Measurements from ENCODE around the gene GNG13. TPM values are rescaled to one million over a fixed set of nuclear protein-coding genes. Genes with fewer than 3 reads are reported as not detected.

The GNG13 gene
- polyA plus RNA-seq, 3 donors: 0.12 to 0.31 TPM; not detected in 1

Other genes with a start within 250 kb of the GNG13 start
- gene PRR35, start 240.3 kb downstream of the GNG13 start, polyA plus RNA-seq (ENCODE audit: insufficient read length in 3 of 3): 1 to 10 TPM; 7.4 to 8.6 (median 7.5) TPM
- 1 to 10 TPM; 6.4 to 6.9 (median 6.6) TPM for gene NHLRC4, start 233.7 kb downstream of the GNG13 start, polyA plus RNA-seq (ENCODE audit: insufficient read length in 3 of 3)
- 10 to 100 TPM; 49.8 to 55.6 (median 50.4) TPM for gene PIGQ, start 230.8 kb downstream of the GNG13 start, polyA plus RNA-seq (ENCODE audit: insufficient read length in 3 of 3)
- gene RAB40C, start 210.7 kb downstream of the GNG13 start, polyA plus RNA-seq (ENCODE audit: insufficient read length in 3 of 3): 10 to 100 TPM; 12.7 to 16.6 (median 14.4) TPM
- 1 to 10 TPM in 1 of 3 donors, under 1 TPM in 2; 0.82 to 1.2 (median 0.94) TPM for gene WFIKKN1, start 169.7 kb downstream of the GNG13 start, polyA plus RNA-seq (ENCODE audit: insufficient read length in 3 of 3)
- 10 to 100 TPM; 34.8 to 45.2 (median 42.0) TPM for gene METTL26, start 164.4 kb downstream of the GNG13 start, polyA plus RNA-seq (ENCODE audit: insufficient read length in 3 of 3)
- 10 to 100 TPM; 11.1 to 15.5 (median 12.5) TPM for gene MCRIP2, start 158.9 kb downstream of the GNG13 start, polyA plus RNA-seq (ENCODE audit: insufficient read length in 3 of 3)
- 10 to 100 TPM; 22.4 to 27.5 (median 22.8) TPM for gene WDR90, start 151.4 kb downstream of the GNG13 start, polyA plus RNA-seq (ENCODE audit: insufficient read length in 3 of 3)
- gene RHOT2, start 132.6 kb downstream of the GNG13 start, polyA plus RNA-seq (ENCODE audit: insufficient read length in 3 of 3): 10 to 100 TPM; 58.2 to 68.2 (median 60.6) TPM
- 1 to 10 TPM in 2 of 3 donors, under 1 TPM in 1; 0.58 to 1.5 (median 1.1) TPM for gene RHBDL1, start 125.1 kb downstream of the GNG13 start, polyA plus RNA-seq (ENCODE audit: insufficient read length in 3 of 3)
- gene STUB1, start 120.3 kb downstream of the GNG13 start, polyA plus RNA-seq (ENCODE audit: insufficient read length in 3 of 3): 100 to 1,000 TPM; 117 to 125 (median 120) TPM
- 10 to 100 TPM; 56.0 to 68.0 (median 65.2) TPM for gene JMJD8, start 116.4 kb downstream of the GNG13 start, polyA plus RNA-seq (ENCODE audit: insufficient read length in 3 of 3)
- 10 to 100 TPM in 1 of 3 donors, 1 to 10 TPM in 2; 9.2 to 10.2 (median 9.5) TPM for gene WDR24, start 110.3 kb downstream of the GNG13 start, polyA plus RNA-seq (ENCODE audit: insufficient read length in 3 of 3)
- 1 to 10 TPM in 2 of 3 donors, under 1 TPM in 1; 0.96 to 1.8 (median 1.1) TPM for gene FBXL16, start 94.9 kb downstream of the GNG13 start, polyA plus RNA-seq (ENCODE audit: insufficient read length in 3 of 3)
- gene METRN, start 85.6 kb downstream of the GNG13 start, polyA plus RNA-seq (ENCODE audit: insufficient read length in 3 of 3): 1 to 10 TPM; 4.5 to 6.0 (median 5.2) TPM
- gene ANTKMT, start 79.6 kb downstream of the GNG13 start, polyA plus RNA-seq (ENCODE audit: insufficient read length in 3 of 3): 10 to 100 TPM in 2 of 3 donors, 1 to 10 TPM in 1; 8.4 to 11.0 (median 10.2) TPM
- gene CCDC78, start 74.3 kb downstream of the GNG13 start, polyA plus RNA-seq (ENCODE audit: insufficient read length in 3 of 3): 1 to 10 TPM in 2 of 3 donors, under 1 TPM in 1; 0.74 to 1.3 (median 1.2) TPM
- 1 to 10 TPM; 3.4 to 4.0 (median 3.8) TPM for gene HAGHL, start 73.6 kb downstream of the GNG13 start, polyA plus RNA-seq (ENCODE audit: insufficient read length in 3 of 3)
- gene CIAO3, start 59.7 kb downstream of the GNG13 start, polyA plus RNA-seq (ENCODE audit: insufficient read length in 3 of 3): 10 to 100 TPM; 18.9 to 23.4 (median 22.8) TPM
- gene MSLN, start 40.0 kb downstream of the GNG13 start, polyA plus RNA-seq (ENCODE audit: insufficient read length in 3 of 3): 10 to 100 TPM; 12.1 to 24.9 (median 13.8) TPM
- gene RPUSD1, start 12.4 kb downstream of the GNG13 start, polyA plus RNA-seq (ENCODE audit: insufficient read length in 3 of 3): 10 to 100 TPM; 10.1 to 11.0 (median 10.4) TPM
- 10 to 100 TPM; 16.0 to 21.1 (median 16.5) TPM for gene CHTF18, start 12.1 kb downstream of the GNG13 start, polyA plus RNA-seq (ENCODE audit: insufficient read length in 3 of 3)
- gene LMF1, start 170.2 kb upstream of the GNG13 start, polyA plus RNA-seq (ENCODE audit: insufficient read length in 3 of 3): 10 to 100 TPM; 13.8 to 16.3 (median 13.9) TPM
- gene SOX8, start 181.0 kb upstream of the GNG13 start, polyA plus RNA-seq (ENCODE audit: insufficient read length in 3 of 3): 1 to 10 TPM; 2.8 to 3.2 (median 3.0) TPM